Activated CD4-positive, alpha-beta T cell treated with anti-CD3 and anti-CD28 coated beads, Interleukin-2, amount 50 U/mL, for 1 hour (primary cell): ENCODE results near the gene ANGPTL3.
"Not testable (repeated sequence)": the region's sequence is repeated elsewhere in the genome, so short reads cannot be mapped to it uniquely, and the experiment has no call there.

ENCODE experiments used
- DNase-seq: peaks from one replicate; pipeline ENCODE4 v3.0.0-alpha.2; 2020

Gene ANGPTL3

DNA sequence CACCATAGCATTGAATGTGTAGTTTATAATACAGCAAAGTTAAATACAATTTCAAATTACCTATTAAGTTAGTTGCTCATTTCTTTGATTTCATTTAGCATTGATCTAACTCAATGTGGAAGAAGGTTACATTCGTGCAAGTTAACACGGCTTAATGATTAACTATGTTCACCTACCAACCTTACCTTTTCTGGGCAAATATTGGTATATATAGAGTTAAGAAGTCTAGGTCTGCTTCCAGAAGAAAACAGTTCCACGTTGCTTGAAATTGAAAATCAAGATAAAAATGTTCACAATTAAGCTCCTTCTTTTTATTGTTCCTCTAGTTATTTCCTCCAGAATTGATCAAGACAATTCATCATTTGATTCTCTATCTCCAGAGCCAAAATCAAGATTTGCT lies at the start of gene ANGPTL3:
ANGPTL3 (plus strand) TSS at position 240 of the 400 bp plus-strand sequence; CDS start at position 287, 47 bp downstream.
- no peak for DNase-seq

GRCh38 chr1:62561306-62561705 lies 36.0 kb upstream of the ANGPTL3 start:
- no peak for DNase-seq

DNA sequence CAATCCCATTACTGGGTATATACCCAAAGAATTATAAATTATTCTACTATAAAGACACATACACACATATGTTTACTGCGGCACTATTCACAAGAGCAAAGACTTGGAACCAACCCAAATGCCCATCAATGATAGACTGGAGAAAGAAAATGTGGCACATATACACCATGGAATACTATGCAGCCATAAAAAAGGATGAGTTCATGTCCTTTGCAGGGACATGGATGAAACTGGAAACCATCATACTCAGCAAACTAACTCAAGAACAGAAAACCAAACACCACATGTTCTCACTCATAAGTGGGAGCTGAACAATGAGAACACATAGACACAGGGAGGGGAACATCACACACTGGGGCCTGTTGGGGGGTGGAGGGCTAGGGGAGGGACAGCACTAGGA lies 30.1 kb upstream of the ANGPTL3 start:
- not testable (repeated sequence) for DNase-seq

GRCh38 chr1:62567926-62568325 lies 29.4 kb upstream of the ANGPTL3 start:
- DNase-seq = not testable (repeated sequence)

GRCh38 chr1:62571517-62571916 lies 25.8 kb upstream of the ANGPTL3 start:
- not testable (repeated sequence) for DNase-seq

- no peak for DNase-seq
Observed at GRCh38 chr1:62572476-62572875, 24.8 kb upstream of the ANGPTL3 start.

DNA sequence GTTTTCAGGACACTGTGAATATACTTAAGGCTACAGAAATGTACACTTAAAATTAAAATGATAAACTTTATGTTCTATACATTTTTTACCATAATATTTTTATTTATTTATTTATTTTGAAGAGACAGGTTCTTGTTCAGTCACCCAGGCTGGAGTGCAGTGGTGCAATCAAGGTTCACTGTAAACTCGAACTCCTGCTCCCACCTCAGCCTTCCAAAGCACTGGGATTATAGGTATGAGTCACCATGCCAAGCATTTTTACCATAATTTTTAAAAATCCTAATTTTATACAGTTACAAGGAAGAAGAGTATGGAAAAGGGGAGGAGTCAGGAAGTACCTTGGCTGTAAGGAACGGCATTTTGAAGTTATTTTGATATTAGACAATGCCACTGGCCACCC lies 23.6 kb upstream of the ANGPTL3 start:
- no peak for DNase-seq

GRCh38 chr1:62585469-62586155 lies 11.7 kb upstream of the ANGPTL3 start:
- no peak for DNase-seq

GRCh38 chr1:62588000-62588399 lies 9.3 kb upstream of the ANGPTL3 start:
- DNase-seq = no peak

DNA sequence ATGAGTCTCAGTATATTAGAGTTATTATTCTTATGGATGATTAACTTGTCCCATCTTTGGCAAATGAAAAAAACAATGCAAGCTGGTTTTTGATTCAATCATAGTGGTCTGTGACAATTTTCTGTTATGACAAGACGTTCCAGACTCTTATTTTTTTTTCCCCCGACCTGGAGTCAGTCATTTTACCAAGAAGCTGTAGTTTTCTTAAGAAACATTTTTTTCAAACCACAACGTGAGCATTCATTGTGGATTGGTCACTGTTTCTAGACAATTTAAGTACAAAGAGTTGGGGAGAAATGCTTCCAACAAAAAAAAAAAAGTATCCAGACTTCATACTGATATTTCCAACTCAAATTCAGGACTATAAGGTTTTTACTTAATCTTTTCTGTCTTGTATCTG lies 8.0 kb upstream of the ANGPTL3 start:
- DNase-seq = no peak

DNA sequence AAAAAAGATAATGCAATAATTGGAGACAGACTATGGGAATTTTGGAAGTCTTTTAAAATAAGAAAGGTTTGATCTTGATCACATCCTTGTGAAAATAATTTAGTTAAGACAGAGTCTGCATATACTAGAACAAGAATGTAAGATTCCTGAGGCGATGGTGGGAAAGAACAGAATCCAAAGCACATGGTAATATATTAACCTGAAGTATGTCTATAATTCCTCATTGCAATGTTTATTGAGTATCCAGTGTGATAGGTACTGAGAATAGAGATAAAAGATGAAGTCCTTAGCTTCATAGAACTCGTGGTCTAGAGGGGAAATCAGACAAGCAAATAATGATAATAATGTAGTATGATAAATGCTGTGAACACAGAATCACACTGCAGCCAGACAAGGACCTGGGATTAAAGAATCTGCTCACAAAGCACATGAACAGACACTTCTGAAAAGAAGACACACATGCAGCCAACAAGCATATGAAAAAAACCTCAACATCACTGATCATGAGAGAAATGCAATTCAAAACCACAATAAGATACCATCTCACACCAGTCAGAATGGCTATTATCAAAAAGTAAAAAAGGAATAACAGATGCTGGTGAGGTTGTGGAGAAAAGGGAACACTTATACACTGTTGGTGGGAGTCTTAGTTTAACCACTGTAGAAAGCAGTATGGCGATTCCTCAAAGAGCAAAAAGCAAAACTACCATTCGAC lies 6.9 kb upstream of the ANGPTL3 start:
- DNase-seq = no peak

DNA sequence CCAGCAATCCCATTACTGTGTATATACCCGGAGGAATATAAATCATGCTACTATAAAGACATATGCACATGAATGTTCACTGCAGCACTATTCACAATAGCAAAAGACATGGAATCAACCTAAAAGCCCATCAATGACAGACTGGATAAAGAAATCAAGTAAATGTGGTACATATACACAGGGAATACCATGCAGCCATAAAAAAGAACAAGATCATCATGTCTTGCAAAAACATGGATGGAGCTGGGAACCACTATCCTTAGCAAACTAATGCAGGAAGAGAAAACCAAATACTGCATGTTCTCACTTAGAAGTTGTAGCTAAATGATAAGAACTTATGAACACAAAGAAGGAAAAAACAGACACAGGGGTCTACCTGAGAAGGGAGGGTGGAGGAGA lies 6.4 kb upstream of the ANGPTL3 start:
- no peak for DNase-seq

DNA sequence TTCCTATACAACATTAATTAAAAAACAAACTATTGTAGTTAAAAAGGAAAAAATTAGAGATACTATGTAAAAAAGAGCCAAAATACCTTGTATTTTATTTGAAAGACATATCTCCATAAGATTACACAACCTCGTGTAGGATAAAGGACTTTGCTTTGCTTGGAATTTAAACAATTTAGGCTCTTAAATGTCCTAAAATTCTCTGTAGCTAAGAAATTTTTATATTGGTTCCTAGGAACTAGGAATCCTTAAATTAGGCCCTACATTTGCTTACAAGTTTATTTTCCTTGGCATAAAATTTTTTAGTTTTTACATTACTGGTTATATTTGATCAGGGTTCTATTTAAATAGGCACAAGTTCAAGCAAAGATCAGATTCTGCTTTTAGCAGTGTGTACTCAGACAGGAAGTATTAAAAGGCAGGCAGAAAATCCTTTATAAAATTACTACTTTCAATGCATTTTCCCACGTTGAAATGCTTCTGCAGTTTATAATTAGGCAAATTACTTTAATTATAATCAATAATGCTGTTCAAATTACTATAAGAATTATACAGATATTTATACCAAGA lies 3.4 kb upstream of the ANGPTL3 start:
- DNase-seq = no peak

DNA sequence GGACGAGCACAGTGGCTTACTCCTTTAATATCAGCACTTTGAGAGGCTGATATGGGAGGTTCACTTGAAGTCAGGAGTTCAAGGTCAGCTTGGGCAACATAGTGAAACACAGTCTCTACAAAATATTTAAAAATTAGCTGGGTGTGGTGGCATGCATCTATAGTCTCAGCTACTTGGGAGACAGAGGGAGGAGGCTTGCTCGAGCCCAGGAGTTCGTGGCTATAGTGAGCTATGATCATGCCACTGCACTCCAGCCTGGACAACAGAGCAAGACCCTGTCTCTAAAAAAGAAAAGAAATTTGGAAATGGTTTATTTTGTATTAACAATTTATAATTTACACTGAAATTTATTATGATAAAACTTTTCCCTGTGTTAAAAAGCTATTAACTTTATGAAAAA lies 1.7 kb upstream of the ANGPTL3 start:
- DNase-seq = no peak

DNA sequence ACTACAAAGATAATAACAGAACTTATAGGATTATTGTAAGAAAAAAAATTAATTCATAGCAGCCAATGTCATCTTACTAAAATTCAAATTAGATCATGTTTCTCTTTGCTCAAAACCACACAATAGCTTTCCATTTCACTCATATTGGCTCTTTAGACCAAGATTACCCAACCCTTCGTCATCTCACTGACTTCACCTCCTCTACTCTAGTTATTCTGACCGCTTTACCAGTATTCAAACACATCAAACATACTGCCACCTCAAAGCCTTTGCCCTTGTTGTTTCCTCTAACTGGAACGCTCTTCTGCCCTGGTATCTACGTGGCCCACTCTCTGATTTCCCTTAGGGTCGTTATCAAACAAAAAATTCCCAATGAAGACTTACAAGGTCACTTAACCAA lies 1.7 kb downstream of the ANGPTL3 start:
- no peak for DNase-seq

GRCh38 chr1:62601457-62601856 lies 4.1 kb downstream of the ANGPTL3 start:
- DNase-seq = no peak

GRCh38 chr1:62608905-62609304 lies 11.6 kb downstream of the ANGPTL3 start:
- DNase-seq = no peak

DNA sequence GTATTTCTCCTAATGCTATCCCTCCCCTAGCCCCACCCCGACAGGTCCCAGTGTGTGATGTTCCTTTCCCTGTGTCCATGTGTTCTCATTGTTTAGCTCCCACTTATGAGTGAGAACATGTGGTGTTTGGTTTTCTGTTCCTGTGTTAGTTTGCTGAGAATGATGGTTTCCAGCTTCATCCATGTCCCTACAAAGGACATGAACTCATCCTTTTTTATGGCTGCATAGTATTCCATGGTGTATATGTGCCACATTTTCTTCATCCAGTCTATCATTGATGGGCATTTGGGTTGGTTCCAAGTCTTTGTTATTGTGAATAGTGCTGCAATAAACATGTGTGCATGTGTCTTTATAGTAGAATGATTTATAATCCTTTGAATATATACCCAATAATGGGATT lies 13.3 kb downstream of the ANGPTL3 start:
- DNase-seq = not testable (repeated sequence)

GRCh38 chr1:62612770-62613169 lies 15.4 kb downstream of the ANGPTL3 start:
- no peak for DNase-seq

DNA sequence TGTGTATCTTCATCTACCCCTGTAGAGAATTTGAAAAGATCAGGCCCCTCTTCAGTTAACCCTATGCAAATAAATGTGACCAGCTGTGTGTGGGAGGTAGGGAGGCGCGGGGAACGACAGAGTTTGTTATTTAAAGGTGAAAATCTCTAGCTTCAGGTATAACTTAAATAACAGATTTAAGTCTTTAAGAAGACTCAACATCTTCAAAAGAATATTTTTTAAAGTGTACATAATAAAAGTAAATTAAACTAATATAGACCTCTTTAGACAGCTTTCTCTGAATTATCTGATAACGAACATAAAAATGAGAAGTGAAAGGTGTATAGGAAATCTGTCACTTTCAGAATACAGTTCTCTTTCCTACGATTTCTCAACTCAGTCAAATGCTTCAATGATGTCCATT lies 16.0 kb downstream of the ANGPTL3 start:
- no peak for DNase-seq

- DNase-seq = no peak
Observed at GRCh38 chr1:62613890-62614289, 16.6 kb downstream of the ANGPTL3 start.

DNA sequence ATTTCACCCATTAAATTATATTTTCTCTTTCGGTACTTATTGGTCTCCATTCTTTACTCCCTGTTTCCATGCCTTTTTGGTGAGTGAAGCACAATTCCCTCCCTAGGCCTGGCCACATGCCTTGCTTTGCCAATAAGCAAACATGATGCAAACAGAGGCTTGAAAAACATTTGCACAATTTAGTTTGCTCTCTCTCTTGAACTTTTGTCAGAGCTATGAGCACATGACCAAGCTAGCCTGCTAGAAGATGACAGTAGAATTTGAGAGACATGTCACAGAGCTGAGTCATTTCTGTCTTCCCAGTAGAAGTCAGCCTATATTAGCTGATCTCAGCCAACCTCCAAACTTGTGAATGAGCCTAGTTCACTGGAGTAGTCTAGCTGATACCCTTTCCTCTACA lies 24.6 kb downstream of the ANGPTL3 start:
- DNase-seq = no peak

GRCh38 chr1:62625415-62625814 lies 28.1 kb downstream of the ANGPTL3 start:
- DNase-seq = no peak

GRCh38 chr1:62628506-62628905 lies 31.2 kb downstream of the ANGPTL3 start:
- no peak for DNase-seq
